GM18511 (cell line): ENCODE measurements around the gene KRT73.

Experiments used
- ATAC-seq: cut with Tn5 transposase; IDR thresholded peaks from one replicate; pipeline ENCODE4 v1.9.1; 2021; ENCODE audit warnings: mild to moderate bottlenecking, moderate library complexity; ENCODE audit not compliant: unreplicated experiment

KRT73 gene

GRCh38 chr12:52618216-52618615 is at the start of gene KRT73:
TSS of gene KRT73 (minus strand) at chr12:52618559. CDS start at chr12:52618524, 35 bp downstream.
- no peak for ATAC-seq

GRCh38 chr12:52667931-52668330 is 49.6 kb upstream of the KRT73 start:
- no peak for ATAC-seq

- ATAC-seq, result no peak
Measured at GRCh38 chr12:52667509-52667908, 49.1 kb upstream of the KRT73 start.

DNA sequence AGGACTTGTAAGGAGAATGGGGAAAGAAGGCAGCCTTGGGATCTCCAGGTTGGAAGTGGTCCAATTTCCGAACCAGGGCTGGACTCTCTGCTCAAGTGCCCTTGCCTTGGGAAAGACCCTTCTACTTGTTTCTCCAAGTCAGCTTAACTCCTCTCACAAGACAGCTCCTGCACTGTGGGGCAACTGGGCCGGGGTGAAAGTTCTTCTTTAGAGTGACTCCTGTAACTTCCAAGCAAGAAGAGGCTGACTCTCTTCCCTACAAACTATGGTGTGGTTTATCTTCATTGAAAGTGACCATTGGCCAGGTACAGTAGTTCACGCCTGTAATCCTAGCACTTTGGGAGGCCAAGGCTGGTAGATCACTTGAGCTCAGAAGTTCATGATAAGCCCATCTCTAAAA is 48.1 kb upstream of the KRT73 start:
- ATAC-seq, result no peak

GRCh38 chr12:52663420-52663819 is 45.1 kb upstream of the KRT73 start:
- ATAC-seq, result no peak

- no peak for ATAC-seq
Measured at GRCh38 chr12:52662918-52663229, 44.5 kb upstream of the KRT73 start.

DNA sequence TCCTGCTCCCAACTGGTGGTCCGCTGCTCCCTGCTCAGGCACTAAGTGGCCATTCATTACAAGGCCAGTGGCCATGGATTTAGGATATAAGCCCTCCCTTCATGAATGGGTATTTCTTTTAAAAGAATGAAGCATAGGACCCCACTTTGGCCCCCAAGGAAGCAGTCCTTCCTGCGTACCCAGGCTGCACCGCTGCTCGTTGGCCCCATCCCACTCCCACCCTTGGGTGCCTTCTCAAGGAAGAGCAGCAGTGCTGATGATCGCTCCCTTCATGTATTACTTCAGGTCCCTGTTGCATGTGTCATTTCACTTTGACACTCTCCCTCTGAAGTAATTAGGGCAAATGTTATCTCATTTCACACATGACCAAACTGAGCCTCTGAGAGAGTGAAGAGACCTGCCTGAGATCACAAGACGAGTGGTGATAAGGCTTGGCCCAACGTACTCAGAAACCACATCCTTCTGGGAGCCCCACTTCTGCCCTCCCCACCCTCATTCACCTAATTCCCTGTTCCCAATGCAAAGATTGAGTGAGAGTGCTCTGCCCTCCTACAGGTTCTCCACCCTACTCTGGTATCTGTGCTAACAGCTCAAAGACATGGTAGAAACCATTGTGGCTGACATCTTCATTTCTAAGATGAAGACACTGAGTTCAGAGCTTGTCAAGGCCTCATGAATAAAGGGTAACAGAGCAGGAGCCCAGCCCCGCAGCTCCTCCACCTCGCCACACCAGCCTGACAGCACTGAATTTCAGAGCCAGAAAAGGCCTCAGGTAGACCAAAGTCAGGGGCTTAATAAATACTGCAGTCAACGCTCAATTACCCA is 43.9 kb upstream of the KRT73 start:
- no peak for ATAC-seq

DNA sequence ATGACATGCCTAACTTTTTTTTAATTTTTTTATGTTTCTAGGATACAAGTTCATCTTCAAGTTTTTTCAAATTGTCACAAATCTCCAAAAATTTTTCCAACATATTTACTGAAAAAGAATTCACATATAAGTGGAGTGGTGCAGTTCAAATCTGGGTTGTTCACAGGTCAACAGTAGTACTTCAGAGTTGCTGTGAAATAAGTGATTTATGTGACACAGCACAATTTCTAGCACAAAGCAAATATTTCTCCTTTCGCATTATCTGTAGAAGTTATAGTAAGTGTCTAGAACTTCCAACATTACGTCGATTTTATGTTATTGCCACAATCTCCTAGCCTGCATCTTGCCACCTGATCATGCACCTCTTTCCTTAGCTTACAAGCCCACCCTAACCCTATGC is 43.3 kb upstream of the KRT73 start:
- no peak for ATAC-seq

GRCh38 chr12:52660934-52661499 is 42.7 kb upstream of the KRT73 start:
- no peak for ATAC-seq

DNA sequence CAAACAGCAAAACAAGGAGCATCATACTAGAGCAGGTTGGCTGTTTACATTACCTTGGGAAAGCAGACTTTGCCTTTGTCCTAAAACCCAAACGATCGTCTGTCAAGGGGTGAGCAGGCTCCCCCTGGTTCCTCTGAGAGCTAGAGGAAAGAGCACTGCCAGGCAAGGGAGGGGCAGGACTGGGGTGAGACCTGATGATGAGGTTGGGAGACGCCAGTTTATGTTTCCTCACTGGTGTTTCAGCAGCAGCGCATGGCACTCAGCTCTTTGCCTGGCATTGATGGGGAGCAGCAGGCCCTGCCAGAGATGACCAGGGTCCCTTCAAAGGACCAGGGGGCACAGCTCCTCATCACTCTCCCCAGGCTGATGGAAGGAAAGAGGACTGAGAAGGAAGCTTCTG is 41.6 kb upstream of the KRT73 start:
- ATAC-seq, result no peak

DNA sequence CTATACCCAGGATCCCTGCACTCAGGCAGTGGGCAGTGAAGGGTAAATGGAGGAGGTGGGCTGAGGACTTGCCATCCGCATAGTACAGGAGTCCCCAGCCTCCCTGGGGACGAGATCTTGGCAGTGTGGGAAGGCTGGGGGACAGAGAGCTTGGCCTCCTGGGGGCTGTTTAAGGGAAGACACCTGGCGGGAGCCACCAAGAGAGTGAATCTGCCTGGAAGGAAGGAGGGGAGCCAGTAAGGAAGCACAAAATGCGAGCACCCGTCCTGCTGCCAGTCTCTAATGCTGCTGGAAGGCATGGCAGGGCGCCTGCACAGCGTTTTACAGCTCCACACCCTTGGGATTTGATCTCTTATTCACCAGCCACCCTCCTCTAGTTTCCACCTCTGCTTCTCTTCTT is 41.0 kb upstream of the KRT73 start:
- ATAC-seq, result no peak

- no peak for ATAC-seq
Measured at GRCh38 chr12:52658196-52658595, 39.8 kb upstream of the KRT73 start.

- no peak for ATAC-seq
Measured at GRCh38 chr12:52657250-52657902, 39.0 kb upstream of the KRT73 start.

- ATAC-seq, result no peak
Measured at GRCh38 chr12:52656616-52657015, 38.3 kb upstream of the KRT73 start.

DNA sequence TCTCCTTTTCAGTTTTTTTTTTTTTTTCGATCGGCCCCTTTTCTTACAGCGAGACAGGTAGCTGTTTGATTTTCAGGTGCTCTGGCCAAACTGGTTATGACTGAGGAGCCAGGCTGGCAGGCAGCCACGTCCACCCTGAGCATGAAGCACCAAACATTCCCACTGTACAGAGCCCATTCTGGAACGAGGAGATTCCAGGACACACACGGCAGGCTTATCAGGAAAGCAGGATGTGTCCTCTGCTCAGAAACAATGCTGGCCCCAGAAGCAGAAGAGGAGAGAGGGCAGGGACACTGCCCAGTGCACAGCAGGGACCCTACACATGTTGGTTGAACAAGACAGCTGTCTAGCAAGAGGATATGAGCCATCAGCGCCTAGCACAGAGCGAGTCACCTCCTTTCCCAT is 37.4 kb upstream of the KRT73 start:
- no peak for ATAC-seq

DNA sequence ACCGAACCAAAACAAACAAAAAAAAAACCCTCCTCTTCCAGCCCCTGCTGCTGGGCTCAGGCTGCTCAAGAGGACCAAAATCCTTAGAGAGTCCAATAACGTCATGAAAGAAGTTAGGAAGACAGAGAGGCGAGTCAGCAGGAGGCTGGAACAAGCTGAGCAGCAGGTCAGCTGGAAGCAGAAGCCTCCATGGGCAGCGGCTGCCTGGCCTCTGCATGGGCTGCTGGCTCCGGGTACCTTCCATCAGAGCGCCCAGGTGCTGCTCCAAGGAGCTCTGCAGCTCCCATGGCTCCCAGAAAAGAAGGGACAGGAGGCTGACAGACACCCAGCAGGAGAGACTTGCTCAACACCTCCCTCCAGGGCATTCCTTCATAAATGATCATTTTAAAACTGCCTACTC is 36.9 kb upstream of the KRT73 start:
- no peak for ATAC-seq

DNA sequence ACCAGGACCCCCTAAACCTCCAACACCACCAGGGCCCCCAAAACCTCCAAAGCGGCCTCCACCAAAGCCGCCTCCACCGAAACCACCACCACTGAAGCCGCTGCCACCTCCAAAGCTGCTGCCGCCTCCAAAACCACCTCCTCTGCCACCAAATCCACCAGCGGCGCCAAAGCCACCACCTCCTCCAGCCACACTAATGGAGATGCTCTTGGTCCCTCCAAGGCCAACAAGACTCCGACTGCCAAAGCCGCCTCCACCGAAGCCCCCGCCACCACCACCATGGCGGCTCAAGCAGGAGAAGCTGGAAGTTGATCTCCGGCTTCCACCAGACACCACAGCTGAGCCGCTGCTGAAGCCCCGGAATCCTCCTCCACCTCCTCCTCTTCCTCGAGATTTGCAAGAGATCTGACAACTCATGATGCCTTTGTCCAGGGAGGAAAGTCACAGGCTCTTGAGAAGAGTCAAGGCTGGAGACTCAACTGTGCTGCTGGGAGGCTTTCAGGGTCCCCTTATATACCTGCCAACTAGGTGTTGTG is 33.4 kb upstream of the KRT73 start, which contains the start of gene KRT2:
KRT2 (minus strand) TSS at position 486 of the 536 bp plus-strand sequence; CDS start at position 417, 69 bp downstream.
- ATAC-seq, result no peak

GRCh38 chr12:52650520-52651081 is 32.2 kb upstream of the KRT73 start:
- ATAC-seq, result no peak

DNA sequence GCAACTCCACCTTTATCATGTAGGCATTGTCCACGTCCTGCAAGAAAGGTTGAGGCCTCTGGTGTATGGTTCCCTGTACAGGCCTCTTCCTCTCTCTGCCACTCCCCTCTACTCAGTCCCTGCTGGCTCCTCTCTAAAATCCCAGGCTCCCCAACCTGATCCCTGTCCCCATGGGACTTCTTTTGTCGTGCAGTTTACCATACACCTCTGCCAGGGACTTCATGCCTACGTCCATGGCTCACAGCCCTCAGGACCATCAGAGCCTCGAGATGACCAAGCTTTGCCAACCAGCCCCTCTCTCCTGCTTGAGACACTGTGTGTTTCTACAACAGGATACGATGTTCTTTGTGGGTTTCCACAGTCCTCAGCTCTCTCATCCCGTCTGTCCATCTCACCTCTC is 30.7 kb upstream of the KRT73 start:
- ATAC-seq, result no peak

- no peak for ATAC-seq
Measured at GRCh38 chr12:52648012-52648550, 29.7 kb upstream of the KRT73 start.

DNA sequence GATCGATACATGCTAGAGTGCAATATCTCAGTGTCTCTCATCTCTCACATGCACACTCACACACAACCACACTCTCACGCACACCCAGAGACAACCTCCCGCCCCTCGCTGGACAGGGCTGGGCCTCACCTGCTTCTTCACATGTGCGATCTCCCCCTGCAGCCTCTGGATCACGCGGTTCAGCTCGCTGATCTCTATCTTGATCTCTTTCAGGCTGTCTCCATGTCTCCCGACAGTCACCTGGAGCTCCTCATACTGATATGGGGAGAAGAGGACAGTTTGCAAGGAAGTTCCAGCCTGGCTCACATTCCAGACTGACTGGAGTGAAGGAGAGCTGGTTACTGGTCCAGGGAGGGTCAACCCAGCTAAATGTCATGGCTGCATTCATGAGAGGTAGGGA is 29.2 kb upstream of the KRT73 start:
- ATAC-seq, result no peak
